Epithelial cell of proximal tubule (primary cell): Measurements from ENCODE around the gene SULF2. TPM values are rescaled to one million over a fixed set of nuclear protein-coding genes. Genes with fewer than 3 reads are reported as not detected.

Experiments
- DNase-seq: peaks from one replicate; pipeline ENCODE4 v3.0.0-alpha.2; 2011; ENCODE audit warnings: low read depth
- H3K4me3 ChIP-seq: 2 replicates; pipeline ENCODE4 v1.5.1; 2011; ENCODE audit warnings: low read depth, mild to moderate bottlenecking, low read length
- total RNA-seq: library from RNA; depleted of rRNA; stranded (reverse); fragments of >200 nt; gene quantifications from 2 replicates; pipeline ENCODE4 v1.2.3, GENCODE V29; 2015
- TF ChIP-seq, protein P1 (sequence below): conservative IDR thresholded peaks from 2 replicates; pipeline ENCODE4 v1.5.1; 2012; ENCODE audit warnings: low read depth, mild to moderate bottlenecking, low read length

SULF2 gene
- total RNA-seq, 1 donor from 2014 or later, result 20.4 TPM

DNA sequence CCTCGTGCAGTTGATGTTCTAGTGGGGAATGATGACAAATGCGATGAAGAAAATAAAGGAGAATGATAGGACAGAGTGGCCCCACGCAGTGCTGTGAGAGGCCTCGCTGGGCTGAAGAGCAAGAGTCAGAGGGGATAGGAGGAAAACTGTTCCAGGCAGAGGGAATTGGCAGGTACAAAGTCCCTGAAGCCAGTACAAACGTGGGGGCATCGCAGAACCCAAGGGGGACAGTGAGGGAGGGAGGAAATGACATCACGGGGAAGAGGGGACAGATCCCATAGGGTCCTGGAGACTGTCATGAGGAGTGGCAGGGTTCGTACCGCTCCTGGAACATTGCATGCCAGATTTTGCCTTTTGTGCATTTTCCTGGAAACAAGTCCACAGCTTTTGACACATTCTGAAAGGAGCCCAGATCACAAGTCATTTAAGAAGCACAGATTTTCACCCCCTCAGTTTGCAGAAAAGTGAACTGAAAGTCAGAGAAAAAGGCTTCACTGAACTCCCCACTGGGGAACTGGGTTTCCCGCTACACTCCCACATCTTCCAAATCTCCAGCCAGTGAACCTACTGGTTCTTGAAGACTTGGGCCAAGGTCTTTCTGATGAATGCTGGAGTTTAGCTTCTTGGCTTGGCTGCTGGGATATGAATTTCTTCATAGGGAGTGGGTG lies 77.0 kb downstream of the SULF2 start:
- no peak for DNase-seq
- TF ChIP-seq, protein P1, sequence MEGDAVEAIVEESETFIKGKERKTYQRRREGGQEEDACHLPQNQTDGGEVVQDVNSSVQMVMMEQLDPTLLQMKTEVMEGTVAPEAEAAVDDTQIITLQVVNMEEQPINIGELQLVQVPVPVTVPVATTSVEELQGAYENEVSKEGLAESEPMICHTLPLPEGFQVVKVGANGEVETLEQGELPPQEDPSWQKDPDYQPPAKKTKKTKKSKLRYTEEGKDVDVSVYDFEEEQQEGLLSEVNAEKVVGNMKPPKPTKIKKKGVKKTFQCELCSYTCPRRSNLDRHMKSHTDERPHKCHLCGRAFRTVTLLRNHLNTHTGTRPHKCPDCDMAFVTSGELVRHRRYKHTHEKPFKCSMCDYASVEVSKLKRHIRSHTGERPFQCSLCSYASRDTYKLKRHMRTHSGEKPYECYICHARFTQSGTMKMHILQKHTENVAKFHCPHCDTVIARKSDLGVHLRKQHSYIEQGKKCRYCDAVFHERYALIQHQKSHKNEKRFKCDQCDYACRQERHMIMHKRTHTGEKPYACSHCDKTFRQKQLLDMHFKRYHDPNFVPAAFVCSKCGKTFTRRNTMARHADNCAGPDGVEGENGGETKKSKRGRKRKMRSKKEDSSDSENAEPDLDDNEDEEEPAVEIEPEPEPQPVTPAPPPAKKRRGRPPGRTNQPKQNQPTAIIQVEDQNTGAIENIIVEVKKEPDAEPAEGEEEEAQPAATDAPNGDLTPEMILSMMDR, result no peak
- H3K4me3 ChIP-seq, result no peak overlapping the region

DNA sequence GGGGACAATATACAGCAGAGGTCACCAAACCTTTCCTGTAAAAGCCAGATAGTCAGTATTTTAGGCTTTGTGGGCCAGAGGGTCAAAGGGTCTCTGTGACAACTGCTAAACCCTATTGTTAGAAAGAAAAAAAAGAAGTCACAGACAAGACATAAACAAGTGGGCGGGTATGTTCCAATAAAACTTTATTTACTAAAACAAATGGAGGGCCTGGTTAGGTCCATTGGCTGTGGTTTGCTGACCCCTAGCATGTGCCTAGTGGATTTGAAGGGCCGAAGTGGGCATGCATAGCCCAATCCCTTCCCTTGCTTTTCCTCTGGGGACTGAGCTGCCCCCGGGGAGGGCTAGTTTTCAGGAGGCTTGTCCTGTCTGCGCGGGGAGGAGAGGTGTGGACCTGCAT lies 78.9 kb downstream of the SULF2 start:
- DNase-seq, result no peak
- no peak overlapping the region for H3K4me3 ChIP-seq
- TF ChIP-seq, protein P1, result no peak

DNA sequence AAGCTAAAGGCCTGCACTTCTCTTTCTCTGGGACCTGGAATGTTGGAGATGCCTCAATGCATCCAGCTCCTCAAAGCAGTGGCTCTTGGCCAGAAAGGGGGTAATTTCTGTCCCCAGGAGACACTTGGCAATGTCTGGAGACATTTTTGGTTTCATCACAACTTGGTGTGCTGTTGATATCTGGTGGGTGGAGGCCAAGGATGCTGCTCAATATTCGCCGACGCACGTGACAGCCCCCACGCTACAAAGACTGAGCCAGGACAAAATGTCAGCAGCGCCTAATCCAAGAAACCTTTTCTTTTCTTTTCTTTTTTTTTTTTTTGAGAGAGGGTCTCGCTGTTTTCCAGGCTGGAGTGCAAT lies 79.8 kb downstream of the SULF2 start:
- H3K4me3 ChIP-seq, result no peak overlapping the region
- TF ChIP-seq, protein P1, result no peak
- no peak for DNase-seq

DNA sequence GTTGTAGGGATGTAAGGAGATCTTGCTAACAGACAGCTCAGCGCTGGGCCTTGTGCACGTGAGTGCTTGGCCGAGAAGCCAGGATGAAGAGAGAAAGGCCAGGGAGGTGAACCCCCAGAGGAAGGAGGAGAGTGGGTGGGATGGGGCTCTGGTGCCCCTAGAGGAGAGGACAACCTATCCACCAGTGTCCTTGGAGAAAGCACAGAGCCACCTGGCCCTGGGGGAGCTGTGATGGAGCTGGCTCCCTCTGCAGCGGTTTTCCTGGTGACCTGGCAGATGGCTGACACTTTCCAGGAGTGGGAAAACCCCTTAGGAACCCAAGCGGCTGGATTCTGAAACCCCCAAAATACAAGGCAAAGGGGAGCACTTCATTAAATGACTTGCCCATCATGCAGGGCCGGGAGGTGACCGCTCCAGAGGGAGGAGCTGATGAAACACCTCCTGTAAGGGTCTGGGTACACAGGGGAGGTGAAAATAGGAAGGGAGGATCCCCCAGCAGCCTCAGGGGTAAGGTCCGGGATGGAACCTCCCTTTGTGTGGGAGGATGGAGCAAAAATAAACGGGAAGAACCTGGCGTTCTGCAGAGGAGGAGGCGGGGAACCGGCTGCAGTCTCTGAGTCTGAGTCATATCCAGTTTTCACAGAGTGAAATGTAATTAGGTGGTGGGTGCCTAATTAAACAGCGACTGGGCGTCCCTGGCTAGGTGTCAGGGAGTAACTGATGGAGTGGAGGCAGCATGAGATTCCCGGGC lies 80.4 kb downstream of the SULF2 start:
- TF ChIP-seq, protein P1, result no peak
- DNase-seq, result no peak
- H3K4me3 ChIP-seq, result no peak overlapping the region

DNA sequence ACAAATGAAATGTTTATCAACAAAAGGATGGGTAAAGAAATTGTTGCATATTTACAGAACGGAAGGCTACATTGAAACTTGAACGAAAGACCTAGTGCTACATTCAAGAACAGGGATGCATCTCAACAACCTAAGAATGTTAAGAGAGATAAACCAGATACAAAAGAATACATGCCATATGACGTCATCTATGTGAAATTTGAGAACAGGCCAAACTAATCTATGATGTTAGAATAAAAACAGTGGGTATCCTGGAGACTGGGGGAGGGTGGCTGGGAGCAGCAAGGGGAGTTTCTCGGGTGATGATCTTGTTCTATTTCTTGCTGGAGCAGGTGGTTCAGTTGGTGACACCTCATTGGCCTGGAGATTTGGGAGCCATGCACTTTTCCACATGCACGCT lies 81.5 kb downstream of the SULF2 start:
- TF ChIP-seq, protein P1, result no peak

DNA sequence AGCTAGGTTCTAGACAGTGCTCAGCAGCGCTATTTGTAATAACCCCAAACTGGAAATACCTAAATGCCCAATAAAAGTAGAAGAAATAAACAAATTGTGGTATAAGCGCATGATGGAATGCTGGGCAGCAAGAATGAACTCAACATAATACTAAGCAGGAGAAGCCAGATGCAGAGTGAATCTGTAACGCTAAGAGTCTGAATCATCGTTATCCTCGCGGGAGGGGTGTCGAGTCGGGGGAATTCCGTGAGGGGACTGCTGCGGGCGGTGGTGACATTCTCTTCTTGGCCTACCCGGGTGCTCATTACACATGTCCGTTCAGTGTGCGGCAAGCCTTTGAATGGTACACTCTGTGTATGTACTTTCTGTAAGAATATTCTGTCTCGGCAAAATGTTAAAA lies 83.7 kb downstream of the SULF2 start:
- no peak overlapping the region for H3K4me3 ChIP-seq
- DNase-seq, result no peak
- TF ChIP-seq, protein P1, result no peak

More for the DNA sequence above, 81.5 kb downstream of the SULF2 start:
- DNase-seq, result no peak
- H3K4me3 ChIP-seq, result no peak overlapping the region
